HepG2 (cell line): ENCODE data around the gene LRPPRC. TPM values are rescaled to one million over a fixed set of nuclear protein-coding genes. Genes with fewer than 3 reads are reported as not detected.

Source experiments
- ATAC-seq: fragments of 200-7000 bp; cut with Tn5 transposase; 3 replicates; pipeline ENCODE4 v1.9.1; 2020; ENCODE audit warnings: mild to moderate bottlenecking, moderate library complexity
- BruUV-seq: library from RNA; stranded (reverse); fragments of 400-500 nt; replicated peaks from 2 replicates; lab custom pipeline; 2021; lab: Mats Ljungman, UMichigan
- CTCF ChIA-PET: fragments of 300-600 bp; formaldehyde crosslinking; extraction: SDS; loops from one replicate; lab custom pipeline; 2021; ENCODE audit warnings: low total read pairs, inconsistent platforms, low intra/inter-chr PET ratio; lab: Yijun Ruan, JAX
- POLR2A ChIA-PET: fragments of 350-600 bp; sonication (Branson Sonifier 250); formaldehyde crosslinking; loops from one replicate; lab custom pipeline; 2020; ENCODE audit warnings: antibody characterized with exemption, inconsistent platforms; lab: Yijun Ruan, JAX
- DNase-seq: peaks from one replicate; pipeline ENCODE4 v3.0.0-alpha.2; 2015; ENCODE audit warnings: low spot score
- FAIRE-seq: peaks from 3 replicates; lab custom pipeline; 2011; peaks lifted over from hg19 to GRCh38; lab: Jason Lieb, UNC
- H2AFZ ChIP-seq: one replicate; pipeline ENCODE4 v1.6.1; 2011; ENCODE audit warnings: low read length, inconsistent platforms
- H3K27ac ChIP-seq: fragments of 300-600 bp; 3 replicates; pipeline ENCODE4 v1.8.0; 2011; ENCODE audit warnings: mixed run types, mild to moderate bottlenecking, mixed read lengths, low read length, inconsistent platforms; ENCODE audit not compliant: insufficient read depth; ENCODE audit errors: extremely low read length
- H3K27me3 ChIP-seq, 2 experiments: fragments of 200-600 bp in 1 of 2; 2 replicates in 1 of 2; 3 replicates in 1 of 2; pipeline versions ENCODE4 v1.6.0 to v1.8.0; 2011; ENCODE audit warnings: low read length in 2 of 2, mild to moderate bottlenecking in 2 of 2, moderate library complexity in 2 of 2, inconsistent platforms in 1 of 2; ENCODE audit not compliant: insufficient read depth in 2 of 2, control insufficient read depth in 1 of 2
- H3K36me3 ChIP-seq, 2 experiments: fragments of 200-600 bp in 1 of 2; replicated peaks in 1 of 2; 2 replicates in 1 of 2; 3 replicates in 1 of 2; pipeline versions ENCODE4 v1.5.1 to v1.8.0; 2011; ENCODE audit warnings: low read length in 2 of 2, inconsistent platforms in 1 of 2; ENCODE audit not compliant: insufficient read depth in 2 of 2, control insufficient read depth in 1 of 2
- H3K4me1 ChIP-seq: 2 replicates; pipeline ENCODE4 v1.5.1; 2012; ENCODE audit warnings: low read length, inconsistent platforms; ENCODE audit not compliant: insufficient read depth
- H3K4me2 ChIP-seq: 2 replicates; pipeline ENCODE4 v1.6.0; 2011; ENCODE audit warnings: low read depth, low read length, inconsistent platforms
- H3K4me3 ChIP-seq, 3 experiments: fragments of 200-600 bp in 1 of 3; sonication (generic), shearing (Covaris generic) in 1 of 3; replicated peaks in 1 of 3; 2 replicates each; pipeline ENCODE4 v1.5.1; 2011 to 2016; ENCODE audit warnings: low read length in 3 of 3, inconsistent platforms in 2 of 3, low read depth in 2 of 3, mild to moderate bottlenecking in 2 of 3, control low read depth in 1 of 3, mixed read lengths in 1 of 3; ENCODE audit not compliant: insufficient read depth in 1 of 3
- H3K79me2 ChIP-seq: one replicate; pipeline ENCODE4 v1.6.1; 2011; ENCODE audit warnings: low read length, inconsistent platforms; ENCODE audit not compliant: insufficient read depth
- H3K9ac ChIP-seq: 2 replicates; pipeline ENCODE4 v1.6.0; 2011; ENCODE audit warnings: mild to moderate bottlenecking, low read depth, low read length, inconsistent platforms; ENCODE audit not compliant: insufficient read depth
- H3K9me3 ChIP-seq: 2 replicates; pipeline ENCODE4 v1.5.1; 2012; ENCODE audit warnings: mild to moderate bottlenecking, low read length
- H4K20me1 ChIP-seq: 2 replicates; pipeline ENCODE4 v1.6.0; 2011; ENCODE audit warnings: inconsistent platforms, mild to moderate bottlenecking, low read length, moderate library complexity; ENCODE audit not compliant: insufficient read depth
- FOXA1 ChIP-seq, 2 experiments: fragments of 450-650 bp in 1 of 2; sonication (generic) in 1 of 2; formaldehyde crosslinking in 1 of 2; IDR thresholded peaks; 2 replicates each; pipeline versions ENCODE4 v1.4.0 to v1.6.1; 2016 to 2020; ENCODE audit warnings: missing genetic modification reagents in 1 of 2
- FOXA3 ChIP-seq: IDR thresholded peaks from 2 replicates; pipeline ENCODE4 v1.6.1; 2016; ENCODE audit warnings: missing genetic modification reagents, missing compliant biosample characterization
- FOXP1 ChIP-seq, 2 experiments: fragments of 450-650 bp in 1 of 2; IDR thresholded peaks; 2 replicates each; pipeline ENCODE4 v1.6.1; 2017 to 2018; ENCODE audit warnings: antibody characterized with exemption in 1 of 2
- GATAD2A ChIP-seq: IDR thresholded peaks from 2 replicates; pipeline ENCODE4 v1.6.1; 2016
- RBM22 ChIP-seq: fragments of 200-400 bp; formaldehyde crosslinking; optimal IDR thresholded peaks from 2 replicates; pipeline ENCODE3; 2017; ENCODE audit warnings: mild to moderate bottlenecking, low read length, moderate library complexity
- RFX1 ChIP-seq: fragments of 450-650 bp; IDR thresholded peaks from 2 replicates; pipeline ENCODE4 v1.6.1; 2017
- SOX13 ChIP-seq, 3 experiments: fragments of 450-650 bp in 1 of 3; sonication (generic) in 1 of 3; formaldehyde crosslinking in 1 of 3; IDR thresholded peaks in 2 of 3; conservative IDR thresholded peaks in 1 of 3; 2 replicates each; pipeline versions ENCODE4 v1.5.0 to v1.6.1; 2016 to 2020; ENCODE audit warnings: antibody characterized with exemption in 1 of 3, mild to moderate bottlenecking in 1 of 3, missing compliant biosample characterization in 1 of 3, missing genetic modification reagents in 1 of 3, moderate library complexity in 1 of 3
- SOX5 ChIP-seq: IDR thresholded peaks from 2 replicates; pipeline ENCODE4 v1.6.1; 2016; ENCODE audit warnings: borderline replicate concordance
- SOX6 ChIP-seq, 2 experiments: fragments of 450-650 bp in 1 of 2; sonication (generic) in 1 of 2; formaldehyde crosslinking in 1 of 2; IDR thresholded peaks; 2 replicates each; pipeline versions ENCODE4 v1.4.0 to v1.6.1; 2017 to 2020; ENCODE audit warnings: antibody characterized with exemption in 1 of 2, mild to moderate bottlenecking in 1 of 2, missing genetic modification reagents in 1 of 2
- ZNF160 ChIP-seq: sonication (generic); formaldehyde crosslinking; IDR thresholded peaks from 2 replicates; pipeline ENCODE4 v1.8.0; 2022; ENCODE audit warnings: mild to moderate bottlenecking, inconsistent platforms, missing genetic modification reagents
- ZNF629 ChIP-seq: sonication (generic); formaldehyde crosslinking; conservative IDR thresholded peaks from 2 replicates; pipeline ENCODE4 v1.5.0; 2020; ENCODE audit warnings: missing genetic modification reagents
- WGBS: methylation state at CpG from one replicate; pipeline ENCODE4 v1.1.6; 2017; ENCODE audit warnings: low lambda C conversion rate; 5-methylcytosine and 5-hydroxymethylcytosine counted together
- in situ Hi-C: cut with HindIII; loops from 2 replicates; pipeline ENCODE4 v1.10.0; 2017; ENCODE audit warnings: low pct_unique_long_range_greater_than_20kb; ENCODE audit not compliant: extremely low pct_ligation_motif_present
- intact Hi-C: fragments of 100-400 bp; cut with micrococcal nuclease; formaldehyde crosslinking; loops from one replicate; pipeline ENCODE4 v1.10.0; 2022; ENCODE audit not compliant: unreplicated experiment
- polyA plus RNA-seq, 8 experiments: library from polyadenylated mRNA; depleted of rRNA in 3 of 8; stranded (reverse) in 7 of 8; unstranded in 1 of 8; fragments of >200 nt; fragmentation: Illumina TruSeq in 4 of 8; extraction: Trizol in 4 of 8; gene quantifications; 2 replicates each; pipeline versions ENCODE4 v1.2.1 to v1.2.3, GENCODE V29; 2011 to 2016; ENCODE audit warnings: low read depth in 4 of 8, missing spikeins in 1 of 8, mixed read lengths in 1 of 8; ENCODE audit not compliant: insufficient read depth in 1 of 8
- total RNA-seq, 5 experiments: library from RNA; depleted of rRNA; stranded (reverse); fragments of >200 nt; fragmentation: Illumina TruSeq; extraction: Trizol; gene quantifications; 2 replicates each; pipeline ENCODE4 v1.2.3, GENCODE V29; 2016; ENCODE audit warnings: low read depth in 1 of 5
- TF ChIP-seq, protein P1 (sequence below): IDR thresholded peaks from 2 replicates; pipeline ENCODE4 v1.6.1; 2016; ENCODE audit warnings: low read depth, borderline replicate concordance
- TF ChIP-seq, protein P2 (sequence below): IDR thresholded peaks from 2 replicates; pipeline ENCODE4 v1.6.1; 2016; ENCODE audit warnings: low read depth
- TF ChIP-seq, protein P3 (sequence below): IDR thresholded peaks from 2 replicates; pipeline ENCODE4 v1.4.0; 2020; ENCODE audit warnings: mild to moderate bottlenecking, missing genetic modification reagents

Gene LRPPRC
- total and polyA plus RNA-seq, 2 of the 13 experiments (the other 11 are each of a cell fraction or from before 2014, with no cell fraction given) = 117 to 167 TPM

DNA sequence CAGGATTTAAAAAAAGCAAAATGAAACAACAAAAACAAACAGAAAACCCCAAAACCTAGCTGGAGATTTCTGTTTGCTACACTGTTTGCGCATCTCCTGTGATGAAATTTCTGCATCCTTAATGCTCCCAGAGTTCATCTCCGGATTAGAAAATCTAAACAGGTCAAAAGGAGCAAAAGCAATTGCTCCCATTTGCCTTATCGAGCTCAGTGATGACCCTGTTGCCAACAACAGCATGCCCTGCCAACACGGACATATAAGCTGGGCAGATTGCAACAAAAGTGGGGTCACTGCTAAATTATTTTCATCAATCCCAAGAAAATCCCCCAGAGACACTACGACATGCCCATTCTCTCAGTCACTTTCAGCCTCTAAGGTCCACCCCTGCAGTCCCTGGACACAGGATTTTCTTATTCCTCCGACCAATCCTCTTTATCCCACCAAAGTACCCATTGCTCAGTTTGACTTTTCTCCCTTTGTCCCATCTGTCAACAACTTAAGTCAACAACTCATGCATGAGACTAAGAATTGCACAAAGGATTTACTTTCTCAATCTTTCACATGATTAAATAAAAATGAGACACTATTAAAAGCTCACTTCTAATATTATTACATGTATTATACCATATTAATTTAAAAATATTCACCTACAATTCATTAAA, 89.2 kb downstream of the LRPPRC start:
- Histone ChIP-seq H3K36me3 (peaks cover 17 to 47% of the 10 kb centered on the region in 2 experiments), H3K4me3 (no peak overlapping the region), H3K79me2 (peaks cover 3% of the 10 kb centered on the region), H2AFZ (no peak overlapping the region), H3K4me1 (peaks cover 18% of the 10 kb centered on the region), H3K9me3 (no peaks in the 10 kb centered on the region), H3K27me3 (no peaks in the 10 kb centered on the region), H3K27ac (no peak overlapping the region), H3K9ac (no peak overlapping the region), H3K4me2 (no peak overlapping the region), H4K20me1 (no peaks in the 10 kb centered on the region)
- ChIA-PET CTCF (interaction anchor here (0.7 kb wide), 1 partner anchor 20 kb away, joined by 3 read pairs; no protein-coding TSS in a partner anchor), POLR2A (no interaction called here)
- 89% methylated on average over 6 of the region's 6 CpGs for WGBS
- in situ Hi-C loops = no loop called here
- no peak for FAIRE-seq
- intact Hi-C loops = no loop called here
- BruUV-seq = no TSS peak
- DNase-seq = peak; percentile 19
- ATAC-seq = peak; percentile 41; the same call in 2 of the 3 replicates
- TF ChIP-seq SOX5 (CRISPR knock-in tag) = peak; percentile 44; the same call in 1 of the 2 replicates
- TF ChIP-seq SOX6 (IDR thresholded peaks at IDR 0.05) = no peak
- TF ChIP-seq SOX6 (CRISPR knock-in tag; IDR thresholded peaks at IDR 0.05) = peak; percentile 25; the same call in 1 of the 2 replicates
- peak; percentile 80 for TF ChIP-seq FOXA1 (IDR thresholded peaks at IDR 0.05)
- TF ChIP-seq FOXA1 (CRISPR knock-in tag; IDR thresholded peaks at IDR 0.05) = peak; percentile 84
- 0 out of 2 replicates have a peak, but pooled peaks have one; percentile 31 for TF ChIP-seq GATAD2A (CRISPR knock-in tag)
- TF ChIP-seq RBM22 = peak; percentile 37
- TF ChIP-seq ZNF160 (CRISPR knock-in tag) = no peak
- no peak for TF ChIP-seq SOX13 (IDR thresholded peaks at IDR 0.05)
- peak in 1 of 2 experiments; percentile 74; a peak in 1 of 4 replicates for TF ChIP-seq SOX13 (CRISPR knock-in tag; conservative IDR thresholded peaks at IDR 0.05 in 1 of 2, IDR thresholded peaks at IDR 0.05 in 1 of 2)
- TF ChIP-seq, protein P1, sequence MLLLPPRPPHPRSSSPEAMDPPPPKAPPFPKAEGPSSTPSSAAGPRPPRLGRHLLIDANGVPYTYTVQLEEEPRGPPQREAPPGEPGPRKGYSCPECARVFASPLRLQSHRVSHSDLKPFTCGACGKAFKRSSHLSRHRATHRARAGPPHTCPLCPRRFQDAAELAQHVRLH = no peak
- TF ChIP-seq ZNF629 (CRISPR knock-in tag) = peak; percentile 88
- peak; percentile 81 for TF ChIP-seq FOXA3 (CRISPR knock-in tag)
- TF ChIP-seq, protein P2, sequence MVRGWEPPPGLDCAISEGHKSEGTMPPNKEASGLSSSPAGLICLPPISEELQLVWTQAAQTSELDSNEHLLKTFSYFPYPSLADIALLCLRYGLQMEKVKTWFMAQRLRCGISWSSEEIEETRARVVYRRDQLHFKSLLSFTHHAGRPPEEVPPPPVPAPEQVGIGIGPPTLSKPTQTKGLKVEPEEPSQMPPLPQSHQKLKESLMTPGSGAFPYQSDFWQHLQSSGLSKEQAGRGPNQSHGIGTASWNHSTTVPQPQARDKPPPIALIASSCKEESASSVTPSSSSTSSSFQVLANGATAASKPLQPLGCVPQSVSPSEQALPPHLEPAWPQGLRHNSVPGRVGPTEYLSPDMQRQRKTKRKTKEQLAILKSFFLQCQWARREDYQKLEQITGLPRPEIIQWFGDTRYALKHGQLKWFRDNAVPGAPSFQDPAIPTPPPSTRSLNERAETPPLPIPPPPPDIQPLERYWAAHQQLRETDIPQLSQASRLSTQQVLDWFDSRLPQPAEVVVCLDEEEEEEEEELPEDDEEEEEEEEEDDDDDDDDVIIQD (CRISPR knock-in tag) = 0 out of 2 replicates have a peak, but pooled peaks have one; percentile 22
- TF ChIP-seq RFX1 = no peak
- no peak for TF ChIP-seq FOXP1 (IDR thresholded peaks at IDR 0.05)
- TF ChIP-seq FOXP1 (CRISPR knock-in tag; IDR thresholded peaks at IDR 0.05) = 0 out of 2 replicates have a peak, but pooled peaks have one; percentile 46
- TF ChIP-seq, protein P3, sequence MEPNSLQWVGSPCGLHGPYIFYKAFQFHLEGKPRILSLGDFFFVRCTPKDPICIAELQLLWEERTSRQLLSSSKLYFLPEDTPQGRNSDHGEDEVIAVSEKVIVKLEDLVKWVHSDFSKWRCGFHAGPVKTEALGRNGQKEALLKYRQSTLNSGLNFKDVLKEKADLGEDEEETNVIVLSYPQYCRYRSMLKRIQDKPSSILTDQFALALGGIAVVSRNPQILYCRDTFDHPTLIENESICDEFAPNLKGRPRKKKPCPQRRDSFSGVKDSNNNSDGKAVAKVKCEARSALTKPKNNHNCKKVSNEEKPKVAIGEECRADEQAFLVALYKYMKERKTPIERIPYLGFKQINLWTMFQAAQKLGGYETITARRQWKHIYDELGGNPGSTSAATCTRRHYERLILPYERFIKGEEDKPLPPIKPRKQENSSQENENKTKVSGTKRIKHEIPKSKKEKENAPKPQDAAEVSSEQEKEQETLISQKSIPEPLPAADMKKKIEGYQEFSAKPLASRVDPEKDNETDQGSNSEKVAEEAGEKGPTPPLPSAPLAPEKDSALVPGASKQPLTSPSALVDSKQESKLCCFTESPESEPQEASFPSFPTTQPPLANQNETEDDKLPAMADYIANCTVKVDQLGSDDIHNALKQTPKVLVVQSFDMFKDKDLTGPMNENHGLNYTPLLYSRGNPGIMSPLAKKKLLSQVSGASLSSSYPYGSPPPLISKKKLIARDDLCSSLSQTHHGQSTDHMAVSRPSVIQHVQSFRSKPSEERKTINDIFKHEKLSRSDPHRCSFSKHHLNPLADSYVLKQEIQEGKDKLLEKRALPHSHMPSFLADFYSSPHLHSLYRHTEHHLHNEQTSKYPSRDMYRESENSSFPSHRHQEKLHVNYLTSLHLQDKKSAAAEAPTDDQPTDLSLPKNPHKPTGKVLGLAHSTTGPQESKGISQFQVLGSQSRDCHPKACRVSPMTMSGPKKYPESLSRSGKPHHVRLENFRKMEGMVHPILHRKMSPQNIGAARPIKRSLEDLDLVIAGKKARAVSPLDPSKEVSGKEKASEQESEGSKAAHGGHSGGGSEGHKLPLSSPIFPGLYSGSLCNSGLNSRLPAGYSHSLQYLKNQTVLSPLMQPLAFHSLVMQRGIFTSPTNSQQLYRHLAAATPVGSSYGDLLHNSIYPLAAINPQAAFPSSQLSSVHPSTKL (CRISPR knock-in tag) = peak; percentile 40; the same call in 1 of the 2 replicates
